Measurements from ENCODE around the gene RING1.
"Not testable (repeated sequence)": the region's sequence is repeated elsewhere in the genome, so short reads cannot be mapped to it uniquely, and the experiment has no call there.

Gene RING1

DNA sequence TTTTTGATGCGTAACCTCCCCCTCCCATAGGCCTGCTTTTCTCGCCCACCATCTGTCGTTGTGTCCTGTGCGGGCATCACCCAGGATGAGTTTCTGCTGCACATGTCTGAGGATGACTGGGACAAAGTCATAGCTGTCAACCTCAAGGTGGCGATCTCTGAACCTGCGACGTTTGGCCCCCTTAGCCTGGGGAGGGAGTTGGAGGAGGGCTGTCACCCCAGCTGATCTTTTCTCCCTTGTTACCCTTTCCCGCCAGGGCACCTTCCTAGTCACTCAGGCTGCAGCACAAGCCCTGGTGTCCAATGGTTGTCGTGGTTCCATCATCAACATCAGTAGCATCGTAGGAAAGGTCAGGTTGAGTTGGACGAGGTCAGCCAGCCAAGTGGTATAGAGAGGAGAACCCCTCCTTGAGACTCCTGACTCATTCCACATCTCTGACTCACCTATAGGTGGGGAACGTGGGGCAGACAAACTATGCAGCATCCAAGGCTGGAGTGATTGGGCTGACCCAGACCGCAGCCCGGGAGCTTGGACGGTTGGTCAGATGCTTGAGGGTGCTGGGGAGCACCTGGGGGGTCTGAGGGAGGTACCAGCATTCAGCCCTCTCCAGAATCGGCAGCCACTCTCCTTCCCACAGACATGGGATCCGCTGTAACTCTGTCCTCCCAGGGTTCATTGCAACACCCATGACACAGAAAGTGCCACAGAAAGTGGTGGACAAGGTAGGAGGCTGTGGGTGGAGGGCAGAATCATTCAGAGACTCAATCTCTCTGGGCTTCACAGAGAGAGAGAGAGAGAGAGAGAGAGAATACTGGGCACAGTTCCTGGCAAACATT is 2.9 kb upstream of the RING1 start:
- no peak for DNase-seq

DNA sequence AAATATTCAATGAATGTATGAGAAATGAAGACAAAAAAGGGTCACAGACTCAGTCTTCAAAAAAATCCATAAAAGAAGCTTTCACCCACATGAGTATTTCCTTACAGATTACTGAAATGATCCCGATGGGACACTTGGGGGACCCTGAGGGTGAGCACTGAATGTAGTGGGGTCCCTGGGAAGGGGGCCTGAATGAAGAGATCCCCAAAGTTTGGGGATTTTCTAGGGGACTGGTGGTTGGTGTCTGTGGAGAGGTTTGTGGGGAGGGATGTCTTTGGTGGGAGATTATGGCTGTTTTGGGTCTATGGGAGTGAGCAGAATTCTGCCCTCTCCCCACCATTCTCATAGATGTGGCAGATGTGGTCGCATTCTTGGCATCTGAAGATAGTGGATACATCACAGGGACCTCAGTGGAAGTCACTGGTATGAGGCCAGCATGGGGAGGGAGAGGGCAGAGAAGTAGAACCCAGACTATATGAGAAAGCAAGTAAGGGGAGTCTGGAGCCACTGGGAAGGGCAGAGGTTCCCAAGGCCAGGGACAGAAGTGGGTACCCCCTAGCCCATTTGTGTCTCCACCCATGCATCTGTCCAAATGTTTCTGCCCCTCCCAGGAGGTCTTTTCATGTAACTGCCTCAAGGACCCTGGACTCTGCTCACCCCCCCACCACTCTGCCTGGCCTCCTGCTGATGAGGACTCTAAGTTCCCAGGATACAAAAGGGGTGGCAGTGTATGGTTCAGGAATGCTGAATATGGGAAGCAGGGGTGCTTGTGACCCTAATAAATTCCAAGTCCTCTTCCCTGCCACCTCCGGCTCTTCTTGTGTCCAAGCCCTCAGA is 2.1 kb upstream of the RING1 start:
- DNase-seq = no peak

DNA sequence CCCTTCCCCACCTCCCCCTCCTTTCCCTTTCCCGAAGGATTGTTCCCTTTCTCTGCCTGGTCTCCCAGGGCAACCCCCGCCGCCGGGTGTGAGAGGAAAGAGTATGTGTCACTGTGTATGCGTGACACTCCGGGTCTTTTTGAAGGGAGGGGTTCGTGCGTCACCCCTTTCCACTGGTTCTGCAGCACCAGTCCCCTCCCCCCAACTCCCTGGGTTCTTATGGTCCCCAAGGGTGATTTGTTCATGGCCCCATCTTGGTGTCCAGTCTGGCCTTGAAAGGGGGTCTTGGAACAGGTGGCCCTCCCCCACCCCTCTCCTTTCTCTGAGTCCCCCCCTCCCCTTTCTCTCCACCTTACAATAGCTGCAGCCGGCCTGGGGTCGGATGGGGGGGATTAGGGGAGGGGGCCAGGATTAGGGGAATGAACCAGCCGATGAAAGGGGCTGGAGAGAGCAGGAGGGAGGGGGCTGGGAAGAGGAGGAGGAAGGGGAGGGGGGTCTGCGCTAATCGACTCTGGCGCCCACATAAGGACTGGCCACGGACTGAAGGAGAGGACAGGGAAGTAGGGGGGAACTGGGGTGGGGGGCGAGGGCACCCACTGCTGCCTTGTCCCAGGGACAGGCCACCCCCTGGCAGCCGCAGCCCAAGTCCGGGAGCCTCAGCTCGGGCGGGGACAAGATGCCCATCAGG is 1.3 kb upstream of the RING1 start:
- peak in 5 of 56 donors; percentile 8 to 32 (median 18) for DNase-seq

- peak in 11 of 56 donors; percentile 19 to 58 (median 35) for DNase-seq
Observed at GRCh38 chr6:33207552-33208090, 679 bp upstream of the RING1 start.

GRCh38 chr6:33209856-33210255 is 1.6 kb downstream of the RING1 start:
- DNase-seq = no peak

DNA sequence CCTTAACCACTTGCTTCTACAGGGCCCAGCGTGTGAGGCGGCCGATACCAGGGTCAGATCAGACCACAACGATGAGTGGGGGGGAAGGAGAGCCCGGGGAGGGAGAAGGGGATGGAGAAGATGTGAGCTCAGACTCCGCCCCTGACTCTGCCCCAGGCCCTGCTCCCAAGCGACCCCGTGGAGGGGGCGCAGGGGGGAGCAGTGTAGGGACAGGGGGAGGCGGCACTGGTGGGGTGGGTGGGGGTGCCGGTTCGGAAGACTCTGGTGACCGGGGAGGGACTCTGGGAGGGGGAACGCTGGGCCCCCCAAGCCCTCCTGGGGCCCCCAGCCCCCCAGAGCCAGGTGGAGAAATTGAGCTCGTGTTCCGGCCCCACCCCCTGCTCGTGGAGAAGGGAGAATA is 2.8 kb downstream of the RING1 start:
- DNase-seq = no peak

DNA sequence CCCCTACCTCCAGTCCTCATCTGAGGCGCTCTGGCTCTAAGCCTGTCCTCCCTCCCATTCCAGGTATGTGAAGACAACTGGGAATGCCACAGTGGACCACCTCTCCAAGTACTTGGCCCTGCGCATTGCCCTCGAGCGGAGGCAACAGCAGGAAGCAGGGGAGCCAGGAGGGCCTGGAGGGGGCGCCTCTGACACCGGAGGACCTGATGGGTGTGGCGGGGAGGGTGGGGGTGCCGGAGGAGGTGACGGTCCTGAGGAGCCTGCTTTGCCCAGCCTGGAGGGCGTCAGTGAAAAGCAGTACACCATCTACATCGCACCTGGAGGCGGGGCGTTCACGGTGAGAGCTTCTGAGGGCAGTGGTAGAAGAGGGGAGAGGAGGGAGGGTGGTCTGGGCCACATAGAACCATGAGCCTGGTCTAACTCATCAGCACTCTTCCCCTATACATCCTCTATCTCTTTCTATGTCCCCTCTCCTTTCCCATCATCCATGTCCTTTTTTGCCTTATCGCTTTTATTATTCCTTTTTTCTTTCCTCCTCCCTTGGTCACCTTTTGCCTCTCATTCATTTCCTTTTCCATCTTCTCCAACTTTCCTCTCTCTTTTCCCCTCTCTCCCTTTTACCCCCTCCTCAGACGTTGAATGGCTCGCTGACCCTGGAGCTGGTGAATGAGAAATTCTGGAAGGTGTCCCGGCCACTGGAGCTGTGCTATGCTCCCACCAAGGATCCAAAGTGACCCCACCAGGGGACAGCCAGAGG is 3.5 kb downstream of the RING1 start:
- no peak for DNase-seq

- no peak for DNase-seq
Observed at GRCh38 chr6:33212857-33213165, 4.5 kb downstream of the RING1 start.

DNA sequence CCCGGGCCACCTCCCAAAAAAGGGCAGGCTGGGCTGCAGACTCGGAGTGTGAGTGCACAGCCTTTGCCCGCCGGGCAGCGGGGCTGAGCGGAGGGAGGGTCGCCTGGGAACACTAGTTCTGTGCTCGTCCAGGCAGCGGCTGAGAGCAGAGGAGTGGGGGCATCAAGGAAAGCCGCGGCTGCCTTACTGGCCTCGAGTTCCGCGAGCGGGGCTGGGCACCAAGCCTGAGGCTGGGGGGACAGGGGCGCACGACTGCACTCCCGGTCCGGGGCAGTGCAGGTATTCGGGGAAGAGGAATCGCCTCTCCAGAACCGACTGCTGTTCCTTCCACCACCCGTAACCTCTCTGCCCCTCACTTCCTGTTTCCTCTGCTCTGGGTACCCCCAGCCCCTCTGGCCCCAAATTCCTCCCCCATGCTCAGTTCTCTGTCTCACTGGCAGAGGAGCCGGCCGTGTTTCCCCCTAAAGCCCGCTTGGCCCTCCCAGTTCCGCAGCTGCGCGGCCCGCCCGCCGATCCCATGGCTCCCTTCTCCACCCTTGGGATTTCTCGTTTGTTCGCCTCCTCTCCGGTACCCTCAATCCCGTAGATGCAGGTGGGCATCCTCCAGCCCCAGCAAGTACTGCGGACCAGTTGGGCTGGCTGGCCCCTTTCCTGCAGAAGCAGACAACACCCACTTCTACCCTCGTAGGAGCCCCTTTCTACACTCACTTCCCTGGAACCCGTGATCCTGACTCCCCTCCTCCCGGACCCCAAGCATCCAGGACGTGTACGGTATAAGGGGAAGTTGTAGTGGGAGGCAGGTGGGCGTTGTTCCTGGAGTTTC is 5.1 kb downstream of the RING1 start:
- DNase-seq = peak in 7 of 56 donors; percentile 9 to 54 (median 24)

GRCh38 chr6:33213989-33214335 is 5.7 kb downstream of the RING1 start:
- no peak for DNase-seq

DNA sequence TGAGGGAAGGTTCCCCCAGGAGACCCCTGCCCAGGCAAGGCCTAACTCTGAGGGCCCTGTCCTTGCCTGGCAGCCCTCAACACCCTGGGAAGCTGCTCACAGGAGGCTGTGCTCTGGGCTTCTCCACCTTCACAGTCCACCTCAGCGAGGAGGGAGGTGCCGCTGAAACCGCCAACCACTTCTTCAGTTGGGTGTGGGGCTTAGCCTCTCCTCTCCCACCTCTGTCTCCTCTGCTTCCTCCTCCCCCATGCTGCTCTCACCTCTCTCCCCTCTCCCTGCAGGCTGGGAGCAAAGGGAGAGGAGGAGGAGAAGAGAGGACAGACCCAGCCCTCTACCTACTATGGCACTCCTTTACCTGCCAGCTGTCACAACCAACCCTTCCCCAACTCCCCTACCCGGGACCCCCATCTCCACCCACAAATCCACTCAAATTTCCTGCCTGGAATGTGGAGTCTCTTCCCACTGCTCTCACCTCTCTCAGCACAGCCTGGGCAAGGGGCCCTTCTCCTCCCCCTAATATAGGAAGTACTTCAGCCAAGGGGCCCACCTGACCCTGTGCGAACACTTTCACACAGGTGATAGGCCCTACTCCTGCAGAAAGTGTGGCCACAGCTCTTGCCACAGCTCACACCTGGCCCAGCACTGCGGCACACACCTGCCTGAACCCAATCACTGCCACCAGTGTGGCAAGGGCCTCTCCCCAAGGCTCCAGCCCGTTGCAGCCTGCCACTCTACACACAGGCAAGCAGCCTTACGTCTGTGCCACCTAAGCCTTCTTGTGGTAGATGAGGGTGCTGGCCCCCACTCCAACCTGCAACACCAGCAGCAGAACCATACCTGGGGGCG is 7.2 kb downstream of the RING1 start:
- no peak for DNase-seq

DNA sequence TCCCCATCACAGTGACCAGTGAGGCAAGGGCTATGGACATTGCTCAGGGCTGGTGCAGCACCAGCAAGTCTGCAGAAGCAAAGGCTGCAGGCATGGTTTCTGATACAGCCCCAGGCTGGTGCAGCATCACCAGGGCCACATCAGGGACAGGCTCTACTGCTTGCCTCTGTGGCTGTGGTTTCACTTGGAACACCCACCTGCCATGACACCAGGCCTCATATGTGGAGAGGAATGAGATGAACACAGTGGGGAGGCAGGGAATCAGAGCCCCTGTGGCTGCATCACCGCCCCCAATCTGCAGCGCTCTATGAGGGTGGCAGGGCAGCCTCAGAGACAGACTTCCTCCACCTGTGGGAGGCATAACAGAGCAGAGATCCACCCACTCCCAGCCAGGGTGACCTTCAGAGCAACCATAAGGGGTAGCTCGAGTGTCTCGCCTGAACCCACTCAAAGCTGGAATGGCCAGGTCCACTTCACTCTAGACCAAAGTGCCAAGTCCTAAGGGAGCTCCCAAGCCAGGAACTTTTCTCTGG is 7.9 kb downstream of the RING1 start:
- DNase-seq = no peak

DNA sequence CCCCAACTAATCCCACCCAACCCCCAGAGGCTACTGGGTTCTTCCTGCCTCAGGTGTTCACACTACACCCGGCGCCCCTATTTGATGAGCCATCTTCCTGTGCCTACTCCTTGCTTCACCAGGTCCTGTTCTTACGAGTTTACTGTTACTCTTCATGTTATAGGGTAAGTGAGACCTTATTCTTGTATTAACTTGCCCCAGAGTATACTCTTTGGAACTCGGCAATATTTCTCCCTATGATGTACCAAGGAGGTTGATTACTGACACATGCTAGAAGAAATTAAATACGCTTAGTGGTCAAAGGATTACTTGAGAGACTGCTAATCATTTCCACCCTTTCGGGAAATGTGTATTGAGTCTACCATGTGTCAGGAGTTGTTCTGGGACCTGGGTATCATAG is 8.9 kb downstream of the RING1 start:
- DNase-seq = no peak

- DNase-seq = no peak
Observed at GRCh38 chr6:33217681-33218080, 9.4 kb downstream of the RING1 start.

GRCh38 chr6:33226503-33227120 is 18.3 kb downstream of the RING1 start:
- not testable (repeated sequence) for DNase-seq

GRCh38 chr6:33235221-33235634 is 26.9 kb downstream of the RING1 start:
- DNase-seq = no peak

DNA sequence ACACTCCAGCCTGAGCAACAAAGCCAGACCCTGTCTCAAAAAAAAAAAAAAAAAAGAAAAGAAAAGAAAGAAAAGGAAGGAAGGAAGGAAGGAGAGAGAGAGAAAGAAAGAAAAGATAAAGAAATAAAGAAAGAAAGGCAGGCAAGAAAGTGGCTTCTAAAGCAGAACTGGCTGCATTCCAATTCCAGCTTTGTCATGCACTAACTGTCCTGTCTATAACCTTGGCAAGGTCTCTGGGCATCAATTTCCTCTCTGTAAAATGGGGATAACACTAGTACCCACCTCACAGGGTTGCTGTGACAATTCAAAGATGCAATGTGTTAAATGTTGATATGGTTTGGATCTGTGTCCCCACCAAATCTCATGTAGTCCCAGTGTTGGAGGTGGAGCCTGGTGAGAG is 28.0 kb downstream of the RING1 start:
- DNase-seq = no peak

DNA sequence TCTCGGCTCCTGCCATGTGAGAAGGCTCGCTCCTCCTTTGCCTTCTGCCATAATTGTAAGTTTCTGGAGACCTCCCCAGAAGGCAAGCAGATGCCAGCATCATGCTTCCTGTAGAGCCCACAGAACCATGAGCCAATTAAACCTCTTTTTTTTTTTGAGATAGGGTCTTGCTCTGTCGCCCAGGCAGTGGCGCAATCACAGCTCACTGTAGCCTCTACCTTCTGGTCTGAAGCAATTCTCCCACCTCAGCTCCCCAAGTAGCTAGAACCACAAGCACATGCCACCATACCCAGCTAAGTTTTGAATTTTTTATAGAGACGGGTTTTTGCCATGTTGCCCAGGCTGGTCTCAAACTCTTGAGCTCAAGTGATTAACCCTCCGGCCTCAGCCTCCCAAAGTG is 28.6 kb downstream of the RING1 start:
- DNase-seq = no peak

GRCh38 chr6:33237741-33238140 is 29.4 kb downstream of the RING1 start:
- no peak for DNase-seq

Measured in amygdala (tissue), 56 donors.